GM12878 (cell line): ENCODE results near the gene CLIC6. TPM values are rescaled to one million over a fixed set of nuclear protein-coding genes. Genes with fewer than 3 reads are reported as not detected.

Source experiments
- ATAC-seq: fragments of 200-7000 bp; cut with Tn5 transposase; 3 replicates; pipeline ENCODE4 v1.9.1; 2020; ENCODE audit warnings: mild to moderate bottlenecking, moderate library complexity
- BruUV-seq: library from RNA; stranded (reverse); fragments of 400-500 nt; replicated peaks from 2 replicates; lab custom pipeline; 2021; lab: Mats Ljungman, UMichigan
- CTCF ChIA-PET: fragments of 300-600 bp; sonication (Branson Sonifier 250); formaldehyde crosslinking; extraction: SDS; loops from one replicate; lab custom pipeline; 2021; ENCODE audit warnings: inconsistent platforms; lab: Yijun Ruan, JAX
- POLR2A ChIA-PET: fragments of 350-600 bp; formaldehyde crosslinking; extraction: SDS; loops from one replicate; lab custom pipeline; 2021; ENCODE audit warnings: inconsistent platforms; lab: Charles Lee
- RAD21 ChIA-PET: fragments of 300-600 bp; sonication (Branson Sonifier 250); formaldehyde crosslinking; loops from one replicate; lab custom pipeline; 2023; ENCODE audit warnings: antibody characterized with exemption; ENCODE audit not compliant: unreplicated experiment; lab: Charles Lee
- SMC1A ChIA-PET: fragments of 300-600 bp; sonication (Branson Sonifier 250); formaldehyde crosslinking; loops from one replicate; lab custom pipeline; 2023; ENCODE audit not compliant: unreplicated experiment, uncharacterized antibody; lab: Charles Lee
- DNase-seq: peaks from one replicate; pipeline ENCODE4 v3.0.0-alpha.2; 2011; ENCODE audit warnings: low read depth, low spot score
- FAIRE-seq: peaks from 3 replicates; lab custom pipeline; 2011; peaks lifted over from hg19 to GRCh38; lab: Jason Lieb, UNC
- H2AFZ ChIP-seq: 2 replicates; pipeline ENCODE4 v1.6.0; 2011; ENCODE audit warnings: low read depth, low read length, control low read depth; ENCODE audit not compliant: control insufficient read depth
- H3K27ac ChIP-seq: 2 replicates; pipeline ENCODE4 v1.5.1; 2011; ENCODE audit warnings: control low read depth; ENCODE audit not compliant: control insufficient read depth, insufficient read depth
- H3K27me3 ChIP-seq, 2 experiments: replicated peaks in 1 of 2; 2 replicates each; pipeline versions ENCODE4 v1.6.0 to v1.6.1; 2011; ENCODE audit warnings: low read length in 1 of 2; ENCODE audit not compliant: control insufficient read depth in 2 of 2, insufficient read depth in 2 of 2
- H3K36me3 ChIP-seq, 2 experiments: 2 replicates each; pipeline ENCODE4 v1.5.1; 2011; ENCODE audit warnings: low read length in 1 of 2; ENCODE audit not compliant: control insufficient read depth in 2 of 2, insufficient read depth in 2 of 2
- H3K4me1 ChIP-seq: 2 replicates; pipeline ENCODE4 v1.6.1; 2011; ENCODE audit warnings: mild to moderate bottlenecking, low read length, moderate library complexity, mixed read lengths; ENCODE audit not compliant: control insufficient read depth, insufficient read depth
- H3K4me2 ChIP-seq: 2 replicates; pipeline ENCODE4 v1.6.0; 2011; ENCODE audit warnings: control low read depth; ENCODE audit not compliant: control insufficient read depth, insufficient read depth
- H3K4me3 ChIP-seq: fragments of 200-600 bp; sonication (generic); 2 replicates; pipeline ENCODE4 v1.5.1; 2016
- H3K79me2 ChIP-seq: 2 replicates; pipeline ENCODE4 v1.6.0; 2011; ENCODE audit warnings: low read length; ENCODE audit not compliant: control insufficient read depth, insufficient read depth
- H3K9ac ChIP-seq: 2 replicates; pipeline ENCODE4 v1.8.0; 2011; ENCODE audit warnings: low read length, control low read depth, mixed read lengths; ENCODE audit not compliant: control insufficient read depth, insufficient read depth
- H3K9me3 ChIP-seq: replicated peaks from 3 replicates; pipeline ENCODE4 v1.5.1; 2011; ENCODE audit warnings: mild to moderate bottlenecking, low read length; ENCODE audit not compliant: control insufficient read depth, insufficient read depth
- H4K20me1 ChIP-seq: 2 replicates; pipeline ENCODE4 v1.6.0; 2011; ENCODE audit not compliant: control insufficient read depth, insufficient read depth
- BCLAF1 ChIP-seq: fragments of 450-650 bp; IDR thresholded peaks from 2 replicates; pipeline ENCODE4 v1.6.1; 2017; ENCODE audit warnings: antibody characterized with exemption, mild to moderate bottlenecking, moderate library complexity
- ETV6 ChIP-seq, 2 experiments: fragments of 450-650 bp in 1 of 2; IDR thresholded peaks in 1 of 2; conservative IDR thresholded peaks in 1 of 2; 2 replicates each; pipeline ENCODE4 v1.6.1; 2014; ENCODE audit warnings: antibody characterized with exemption in 1 of 2, borderline replicate concordance in 1 of 2, low read depth in 1 of 2, mild to moderate bottlenecking in 1 of 2, moderate library complexity in 1 of 2
- FOS ChIP-seq: IDR thresholded peaks from 3 replicates; pipeline ENCODE4 v1.6.1; 2011; ENCODE audit warnings: borderline replicate concordance; ENCODE audit not compliant: insufficient read length; ENCODE audit errors: extremely low read depth
- IKZF1 ChIP-seq: fragments of 450-650 bp; conservative IDR thresholded peaks from 2 replicates; pipeline ENCODE4 v1.6.1; 2017; ENCODE audit warnings: antibody characterized with exemption, mild to moderate bottlenecking
- KDM1A ChIP-seq: fragments of 200-600 bp; sonication (generic); IDR thresholded peaks from 2 replicates; pipeline ENCODE4 v1.6.1; 2016; ENCODE audit warnings: borderline replicate concordance
- MEF2B ChIP-seq: fragments of 450-650 bp; IDR thresholded peaks from 2 replicates; pipeline ENCODE4 v1.6.1; 2018; ENCODE audit warnings: mild to moderate bottlenecking, moderate library complexity; ENCODE audit not compliant: partially characterized antibody, poor library complexity, severe bottlenecking
- MYB ChIP-seq: fragments of 150-350 bp; IDR thresholded peaks from 2 replicates; pipeline ENCODE4 v1.6.1; 2014; ENCODE audit warnings: mild to moderate bottlenecking, low read depth, low read length, borderline replicate concordance
- RB1 ChIP-seq: fragments of 450-650 bp; formaldehyde crosslinking; IDR thresholded peaks from 2 replicates; pipeline ENCODE4 v1.6.1; 2017; ENCODE audit warnings: mild to moderate bottlenecking, borderline replicate concordance
- SIN3A ChIP-seq: IDR thresholded peaks from 2 replicates; pipeline ENCODE4 v1.6.1; 2012; ENCODE audit warnings: low read depth, low read length, improper control_type of control experiment
- STAT3 ChIP-seq: IDR thresholded peaks from 2 replicates; pipeline ENCODE4 v1.6.1; 2011; ENCODE audit warnings: low read depth, low read length, improper control_type of control experiment
- TCF12 ChIP-seq: IDR thresholded peaks from 2 replicates; pipeline ENCODE4 v1.6.1; 2011; ENCODE audit warnings: low read depth, mild to moderate bottlenecking, low read length
- ZBTB11 ChIP-seq: fragments of 450-650 bp; formaldehyde crosslinking; IDR thresholded peaks from 2 replicates; pipeline ENCODE4 v1.5.0; 2022; ENCODE audit warnings: mild to moderate bottlenecking, missing genetic modification characterization
- ZBTB4 ChIP-seq: fragments of 450-650 bp; formaldehyde crosslinking; IDR thresholded peaks from 2 replicates; pipeline ENCODE4 v1.4.0; 2022; ENCODE audit warnings: mild to moderate bottlenecking, moderate library complexity
- WGBS: methylation state at CpG from one replicate; pipeline ENCODE4 v1.1.6; 2016; ENCODE audit warnings: low lambda C conversion rate; ENCODE audit not compliant: insufficient replicate concordance, insufficient coverage; ENCODE audit errors: missing lambda C conversion rate; 5-methylcytosine and 5-hydroxymethylcytosine counted together
- in situ Hi-C: fragments of 300-500 bp; cut with MboI; formaldehyde crosslinking; loops from 9 replicates; pipeline ENCODE4 v1.14.3; 2018; ENCODE audit warnings: mixed read lengths
- intact Hi-C: fragments of 100-400 bp; cut with micrococcal nuclease; formaldehyde crosslinking; loops from one replicate; pipeline ENCODE4 v1.14.2; 2022; ENCODE audit not compliant: unreplicated experiment
- polyA plus RNA-seq, 11 experiments: library from polyadenylated mRNA; depleted of rRNA in 4 of 11; unstranded in 6 of 11; stranded (reverse) in 5 of 11; fragments of >200 nt; fragmentation: Nextera tagmentation in 4 of 11; fragmentation: Illumina TruSeq in 1 of 11; extraction: Ambion mirVana in 4 of 11; extraction: Trizol in 1 of 11; gene quantifications; 1 replicate in 1 of 11; 2 replicates in 10 of 11; pipeline versions ENCODE4 v1.2.1 to v1.2.3, GENCODE V29; 2011 to 2016; ENCODE audit warnings: inconsistent platforms in 2 of 11, missing spikeins in 2 of 11, low read depth in 1 of 11
- total RNA-seq, 4 experiments: library from RNA; depleted of rRNA in 3 of 4; stranded (reverse); fragments of >200 nt in 3 of 4; fragmentation: Illumina TruSeq in 1 of 4; extraction: Trizol in 1 of 4; gene quantifications; 2 replicates each; pipeline versions ENCODE4 v1.2.1 to v1.2.3, GENCODE V29; 2013 to 2021

Gene CLIC6
- total and polyA plus RNA-seq, 10 of the 15 experiments (the other 5 are each of a cell fraction or from before 2014, with no cell fraction given): 5.7 to 34.1 (median 11.2) TPM

GRCh38 chr21:34630536-34631143 lies 38.2 kb upstream of the CLIC6 start:
- no peaks in the 10 kb centered on the region for H3K79me2 ChIP-seq
- ChIA-PET RAD21 (interaction anchor here (0.9 to 2.9 kb wide), 12 partner anchors 11 to 122 kb away, joined by 3 to 14 read pairs (median 4); partner anchors contain the start of gene RCAN1), POLR2A (no interaction called here), SMC1A (interaction anchor here (1.0 to 3.0 kb wide), 15 partner anchors 12 to 268 kb away, joined by 3 to 24 read pairs (median 6); partner anchors contain the start of gene KCNE1), CTCF (interaction anchor here (0.7 to 6.2 kb wide), 25 partner anchors 8 to 707 kb away, joined by 3 to 59 read pairs (median 8); partner anchors contain the start of genes CLIC6, KCNE1 and RCAN1)
- no peak overlapping the region for H3K27ac ChIP-seq
- intact Hi-C loops (loop anchor here (1.0 to 2.0 kb wide), 2 partner anchors 28 to 120 kb away; no protein-coding TSS in a partner anchor), in situ Hi-C loops (loop anchor here (5.0 kb wide), 1 partner anchor 708 kb away; no protein-coding TSS in a partner anchor)
- no peaks in the 10 kb centered on the region for H4K20me1 ChIP-seq
- FAIRE-seq (peak; percentile 96), DNase-seq (peak; percentile 33), ATAC-seq (peak; percentile 92)
- no TSS peak for BruUV-seq
- H2AFZ ChIP-seq: no peak overlapping the region; the same call in 1 of the 2 replicates
- no peak overlapping the region for H3K9ac ChIP-seq
- no peaks in the 10 kb centered on the region for H3K4me1 ChIP-seq
- H3K4me3 ChIP-seq: no peak overlapping the region
- no peaks in the 10 kb centered on the region for H3K36me3 ChIP-seq
- no peak overlapping the region for H3K4me2 ChIP-seq
- H3K9me3 ChIP-seq: no peaks in the 10 kb centered on the region
- H3K27me3 ChIP-seq: no peaks in the 10 kb centered on the region
- WGBS: 2% methylated on average over 6 of the region's 6 CpGs
- TF ChIP-seq FOS (no peak), ZBTB4 (no peak), MEF2B (no peak), SIN3A (no peak), BCLAF1 (no peak), IKZF1 (no peak), TCF12 (no peak), ETV6 (conservative IDR thresholded peaks at IDR 0.05 in 1 of 2, IDR thresholded peaks at IDR 0.05 in 1 of 2; ENCODE audit: borderline replicate concordance in 1 of 2, low read depth in 1 of 2) (no peak), ZBTB11 (CRISPR knock-in tag) (no peak), KDM1A (no peak), MYB (no peak), STAT3 (no peak), RB1 (no peak)
